Upper lobe of left lung (tissue), 6 donors: Measurements from ENCODE around the gene TTC28. TPM values are rescaled to one million over a fixed set of nuclear protein-coding genes. Genes with fewer than 3 reads are reported as not detected.

Experiments
- ATAC-seq, 2 donors: fragments of 200-7000 bp; cut with Tn5 transposase; one replicate each; pipeline ENCODE4 v1.9.1; 2022; ENCODE audit warnings: mild to moderate bottlenecking in 2 of 2, moderate library complexity in 2 of 2; ENCODE audit not compliant: low FRiP score in 2 of 2
- DNase-seq, 2 donors: peaks; one replicate each; pipeline ENCODE4 v3.0.0-alpha.2; 2019 to 2020
- H3K27ac ChIP-seq, 4 donors: fragments of 200-600 bp; sonication (generic); one replicate each; pipeline ENCODE4 v1.5.1; 2016 to 2019
- H3K27me3 ChIP-seq, 4 donors: fragments of 200-600 bp; sonication (generic); one replicate each; pipeline ENCODE4 v1.5.1; 2017 to 2019
- H3K36me3 ChIP-seq, 4 donors: fragments of 200-600 bp; sonication (generic); one replicate each; pipeline ENCODE4 v1.5.1; 2016 to 2019
- H3K4me1 ChIP-seq, 4 donors: fragments of 200-600 bp; sonication (generic); one replicate each; pipeline ENCODE4 v1.5.1; 2018 to 2019
- H3K4me3 ChIP-seq, 4 donors: fragments of 200-600 bp; sonication (generic); one replicate each; pipeline ENCODE4 v1.5.1; 2017 to 2019; ENCODE audit warnings: mild to moderate bottlenecking in 2 of 4, moderate library complexity in 1 of 4
- H3K9me3 ChIP-seq, 4 donors: fragments of 200-600 bp; sonication (generic); one replicate each; pipeline ENCODE4 v1.5.1; 2018 to 2019
- CTCF ChIP-seq, 6 experiments: fragments of 450-650 bp in 4 of 6; fragments of 200-600 bp in 2 of 6; sonication (generic) in 2 of 6; IDR thresholded peaks; one replicate each; pipeline ENCODE4 v1.5.1; 2016 to 2019; ENCODE audit warnings: antibody characterized with exemption in 6 of 6
- EP300 ChIP-seq, 4 donors: sonication (generic); formaldehyde crosslinking; IDR thresholded peaks; one replicate each; pipeline ENCODE4 v1.5.1; 2017; ENCODE audit warnings: antibody characterized with exemption in 4 of 4, control low read depth in 2 of 4
- POLR2A ChIP-seq, 4 donors: fragments of 450-650 bp; IDR thresholded peaks; one replicate each; pipeline ENCODE4 v1.5.1; 2016 to 2017; ENCODE audit warnings: antibody characterized with exemption in 4 of 4, mild to moderate bottlenecking in 2 of 4
- POLR2AphosphoS5 ChIP-seq, 2 donors: sonication (generic); formaldehyde crosslinking; IDR thresholded peaks; one replicate each; pipeline ENCODE4 v1.5.1; 2017; ENCODE audit warnings: antibody characterized with exemption in 2 of 2
- WGBS, 2 donors: methylation state at CpG; one replicate each; pipeline ENCODE4 v1.1.5; 2017 to 2018; 5-methylcytosine and 5-hydroxymethylcytosine counted together
- total RNA-seq, 6 donors: library from RNA; depleted of rRNA in 4 of 6; stranded (reverse); fragments of >200 nt in 4 of 6; gene quantifications; one replicate each; pipeline versions ENCODE4 v1.1.0 to v1.2.1, GENCODE V29; 2016 to 2021
- donor health status: DM: no; HTN: no; CAD: no; lungs with moderate emphysema.
- donor health status: DM: no; HTN: yes; CAD: no; lungs with severe emphysema.

Gene TTC28
- total RNA-seq, 6 donors from 2014 or later: 30.1 to 69.4 (median 41.4) TPM

GRCh38 chr22:28147401-28147800, 532.2 kb downstream of the TTC28 start:
- DNase-seq: no peak
- 80 to 87% methylated on average over 2 of the region's 2 CpGs for WGBS, 2 donors
- no peaks in the 10 kb centered on the region for H3K36me3 ChIP-seq
- peaks cover 0 to 8% (median 7%) of the 10 kb centered on the region in 4 donors for H3K4me1 ChIP-seq
- TF ChIP-seq POLR2A (IDR thresholded peaks at IDR 0.05): no peak
- no peak for TF ChIP-seq POLR2AphosphoS5 (IDR thresholded peaks at IDR 0.05)
- TF ChIP-seq CTCF (IDR thresholded peaks at IDR 0.05): no peak
- TF ChIP-seq EP300 (IDR thresholded peaks at IDR 0.05): no peak
- H3K27ac ChIP-seq: no peak overlapping the region
- H3K27me3 ChIP-seq: no peaks in the 10 kb centered on the region
- no peak overlapping the region for H3K4me3 ChIP-seq
- no peak for ATAC-seq
- no peaks in the 10 kb centered on the region for H3K9me3 ChIP-seq

- WGBS, 2 donors: 81 to 89% methylated on average over 5 of the region's 5 CpGs
- Histone ChIP-seq H3K9me3 (no peaks in the 10 kb centered on the region), H3K4me1 (peaks cover 0 to 12% (median 7%) of the 10 kb centered on the region in 4 donors), H3K27me3 (no peaks in the 10 kb centered on the region), H3K27ac (no peak overlapping the region), H3K36me3 (no peaks in the 10 kb centered on the region), H3K4me3 (no peak overlapping the region)
- ATAC-seq (no peak), DNase-seq (no peak)
- no peak for TF ChIP-seq POLR2A (IDR thresholded peaks at IDR 0.05)
- no peak for TF ChIP-seq POLR2AphosphoS5 (IDR thresholded peaks at IDR 0.05)
- no peak for TF ChIP-seq EP300 (IDR thresholded peaks at IDR 0.05)
- TF ChIP-seq CTCF (IDR thresholded peaks at IDR 0.05): no peak
These were observed 533.0 kb downstream of the TTC28 start for GRCh38 chr22:28146401-28147314.

GRCh38 chr22:28143961-28144745, 535.5 kb downstream of the TTC28 start:
- Histone ChIP-seq H3K27me3 (no peaks in the 10 kb centered on the region), H3K4me1 (peaks cover 0 to 31% (median 12%) of the 10 kb centered on the region in 4 donors), H3K36me3 (no peaks in the 10 kb centered on the region), H3K9me3 (no peaks in the 10 kb centered on the region), H3K4me3 (no peak overlapping the region), H3K27ac (no peak overlapping the region)
- no peak for ATAC-seq
- TF ChIP-seq POLR2A (IDR thresholded peaks at IDR 0.05): no peak
- no peak for TF ChIP-seq CTCF (IDR thresholded peaks at IDR 0.05)
- TF ChIP-seq EP300 (IDR thresholded peaks at IDR 0.05): no peak
- TF ChIP-seq POLR2AphosphoS5 (IDR thresholded peaks at IDR 0.05): no peak
- 85 to 90% methylated on average over 3 of the region's 3 CpGs for WGBS, 2 donors
- no peak for DNase-seq

- H3K4me1 ChIP-seq: peaks cover 0 to 31% (median 12%) of the 10 kb centered on the region in 4 donors
These were observed 536.3 kb downstream of the TTC28 start for GRCh38 chr22:28143241-28143865.

More at GRCh38 chr22:28143241-28143865, 536.3 kb downstream of the TTC28 start:
- Histone ChIP-seq H3K4me3 (no peak overlapping the region), H3K9me3 (no peaks in the 10 kb centered on the region), H3K27ac (no peak overlapping the region), H3K36me3 (no peaks in the 10 kb centered on the region), H3K27me3 (no peaks in the 10 kb centered on the region)
- DNase-seq (no peak), ATAC-seq (no peak)
- TF ChIP-seq CTCF (IDR thresholded peaks at IDR 0.05) (no peak), POLR2AphosphoS5 (IDR thresholded peaks at IDR 0.05) (no peak), EP300 (IDR thresholded peaks at IDR 0.05) (no peak), POLR2A (IDR thresholded peaks at IDR 0.05) (no peak)
- 83 to 90% methylated on average over 2 of the region's 2 CpGs for WGBS, 2 donors
